ENCODE data around the gene NUFIP1. TPM values are rescaled to one million over a fixed set of nuclear protein-coding genes. Genes with fewer than 3 reads are reported as not detected.

The NUFIP1 gene
- 2.2 and 3.4 TPM in 2 replicates for total RNA-seq

DNA sequence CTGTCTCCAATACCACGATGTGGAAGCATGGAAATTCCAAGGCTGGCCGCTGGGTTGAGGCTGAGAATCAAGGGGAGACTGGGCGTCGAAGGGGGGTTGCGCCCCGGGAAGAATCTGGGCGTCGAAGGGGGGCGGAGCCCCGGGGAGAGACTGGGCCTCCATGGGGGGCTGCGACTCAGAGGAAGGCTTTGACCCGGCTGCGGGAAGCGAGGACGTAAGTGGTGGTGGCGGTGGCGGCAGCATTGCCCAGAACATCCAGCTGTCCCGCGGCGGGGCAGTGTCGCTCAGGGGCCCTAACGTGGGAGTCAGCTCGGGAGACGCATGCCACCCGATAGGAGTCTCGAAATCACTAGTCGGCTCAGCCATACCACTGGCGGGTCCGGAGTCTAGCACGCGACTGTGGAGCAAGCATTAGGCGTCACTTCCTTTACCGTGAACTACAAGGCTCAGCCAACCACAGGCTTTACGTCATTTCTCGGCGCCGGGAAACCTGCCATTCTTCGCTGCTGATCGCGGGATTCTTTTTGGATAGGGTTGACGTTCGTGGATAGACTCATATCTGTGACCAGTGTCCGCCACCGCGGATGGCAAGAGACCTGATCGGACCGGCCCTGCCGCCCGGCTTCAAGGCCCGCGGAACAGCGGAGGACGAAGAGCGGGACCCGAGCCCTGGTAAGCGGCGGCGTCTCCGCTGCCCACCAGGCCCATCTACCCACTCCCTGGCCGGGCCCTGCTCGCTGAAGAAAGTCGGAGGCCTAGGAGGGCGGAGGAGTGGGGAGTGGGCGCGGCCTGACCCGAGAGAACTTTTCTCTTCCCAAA lies at the start of gene NUFIP1, which contains the start of gene GPALPP1:
Gene NUFIP1, minus strand, starts transcription at position 401 of the 819 bp plus-strand sequence. Its CDS starts 35 bp downstream, at position 366.
Gene GPALPP1, plus strand, starts transcription at position 468 of the 819 bp plus-strand sequence. Its CDS starts 117 bp downstream, at position 585.

Other genes starting within 250 kb of the NUFIP1 start
- 21.7 TPM in 2 replicates for gene GPALPP1, start 67 bp upstream of the NUFIP1 start, total RNA-seq
- gene GTF2F2, start 131.0 kb upstream of the NUFIP1 start, total RNA-seq: 38.1 and 42.2 TPM in 2 replicates
- gene KCTD4, start 211.6 kb upstream of the NUFIP1 start, total RNA-seq: 0.96 TPM in 1 of 2 replicates, not detected in the other